ENCODE measurements around the gene MAGI1.
"Not testable (repeated sequence)": the region's sequence is repeated elsewhere in the genome, so short reads cannot be mapped to it uniquely, and the experiment has no call there.

Gene MAGI1

DNA sequence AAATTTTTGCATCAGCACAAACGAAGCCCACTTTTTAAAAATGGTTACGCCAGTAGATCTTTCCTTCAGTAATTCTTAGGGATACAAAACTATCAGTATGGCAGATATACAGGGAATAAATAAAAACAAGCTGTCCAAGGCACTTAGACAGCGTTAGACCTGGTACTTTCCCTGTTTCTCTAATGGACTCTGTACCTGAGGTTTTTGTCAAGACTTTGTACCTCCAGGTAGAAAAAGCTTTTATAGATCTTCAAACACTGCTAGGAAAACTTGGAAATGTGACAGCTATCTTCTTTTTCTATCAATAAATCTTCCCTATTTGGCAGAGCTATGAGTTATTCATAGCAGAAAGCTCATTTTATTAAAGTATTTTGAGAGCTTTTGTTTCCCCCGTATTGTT lies 477.8 kb downstream of the MAGI1 start:
- DNase-seq (ENCODE audit: low spot score) = no peak

DNA sequence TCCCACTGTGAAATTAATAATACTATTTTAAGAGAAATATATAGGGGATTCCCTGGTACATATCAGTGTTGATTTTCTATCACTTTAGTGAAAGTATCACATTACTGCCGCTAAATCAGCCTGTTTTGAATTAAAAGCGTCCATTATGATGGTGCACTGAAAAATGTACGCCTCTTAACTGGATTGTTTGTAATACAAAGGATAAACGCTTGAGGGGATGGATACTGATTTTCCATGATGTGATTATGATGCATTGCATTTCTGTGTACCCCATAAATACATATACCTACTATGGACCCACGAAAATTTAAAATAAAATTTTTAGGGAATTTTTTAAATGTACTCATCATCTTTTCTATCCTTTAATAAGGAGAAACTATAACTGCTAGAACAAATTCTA lies 478.6 kb downstream of the MAGI1 start:
- no peak for DNase-seq (ENCODE audit: low spot score)

DNA sequence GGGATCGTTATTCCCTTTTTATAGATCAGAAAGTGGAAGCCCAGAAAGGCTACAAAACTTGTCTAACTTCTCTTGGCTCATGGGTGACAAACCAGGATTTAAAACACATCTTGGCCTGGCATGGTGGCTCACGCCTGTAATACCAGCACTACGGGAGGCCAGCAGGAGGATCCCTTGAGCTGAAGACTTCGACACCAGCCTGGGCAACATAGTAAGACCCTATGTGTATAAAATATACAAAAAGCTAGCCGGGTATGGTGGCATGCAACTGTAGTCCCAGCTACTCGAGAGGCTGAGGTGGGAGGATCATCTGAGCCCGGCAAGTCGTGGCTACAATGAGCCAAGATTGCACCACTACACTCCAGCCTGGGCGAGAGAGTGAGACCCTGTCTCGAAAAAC lies 479.1 kb downstream of the MAGI1 start:
- DNase-seq (ENCODE audit: low spot score) = no peak

DNA sequence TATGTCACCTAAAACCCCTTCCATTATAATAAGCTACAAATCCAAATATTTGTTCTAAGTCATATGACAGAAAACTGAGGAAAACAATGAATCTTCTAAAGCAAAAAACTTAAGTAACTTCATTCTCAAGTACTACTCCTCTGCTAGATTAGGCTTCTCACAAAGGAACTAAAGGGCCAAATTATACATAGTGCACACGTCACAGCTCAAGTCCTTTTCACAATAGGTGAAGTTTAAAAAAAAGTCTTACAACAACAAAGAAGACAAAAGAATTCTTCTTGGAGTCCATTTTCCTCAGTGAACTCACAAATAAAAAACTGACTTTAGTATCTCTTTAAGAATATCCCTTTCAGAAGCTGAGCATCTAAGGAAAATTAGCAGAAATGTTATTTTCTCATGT lies 479.9 kb downstream of the MAGI1 start:
- no peak for DNase-seq (ENCODE audit: low spot score)

DNA sequence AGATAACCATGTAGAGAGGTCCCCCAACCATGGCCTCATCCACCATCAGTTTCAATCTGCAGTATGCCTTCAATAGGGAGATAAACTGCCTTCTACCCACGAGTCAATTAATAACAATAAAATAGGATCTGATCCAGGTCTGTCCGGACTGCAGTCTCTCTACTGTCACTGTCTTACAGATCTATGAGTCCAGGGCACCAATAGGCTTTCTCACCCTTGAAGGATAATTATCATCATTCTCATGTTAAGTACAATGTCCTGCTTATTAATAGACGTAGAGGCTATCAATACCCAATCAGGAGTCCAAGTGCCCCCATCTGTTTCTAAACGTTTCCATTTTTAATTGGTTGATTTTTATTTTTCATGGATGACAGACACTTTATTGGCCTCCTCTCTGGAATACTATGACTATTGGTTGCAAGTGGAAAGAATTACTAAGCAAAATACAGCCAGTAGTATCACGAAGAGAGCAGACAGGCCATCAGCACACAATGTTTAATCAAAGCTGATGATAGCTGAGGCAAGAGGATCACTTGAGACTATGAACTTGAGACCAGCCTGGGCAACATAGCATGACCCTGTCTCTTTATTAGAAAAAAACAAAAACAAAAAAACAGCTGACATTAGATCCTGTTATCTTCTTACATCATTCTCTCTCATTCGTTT lies 480.7 kb downstream of the MAGI1 start:
- DNase-seq (ENCODE audit: low spot score) = no peak

DNA sequence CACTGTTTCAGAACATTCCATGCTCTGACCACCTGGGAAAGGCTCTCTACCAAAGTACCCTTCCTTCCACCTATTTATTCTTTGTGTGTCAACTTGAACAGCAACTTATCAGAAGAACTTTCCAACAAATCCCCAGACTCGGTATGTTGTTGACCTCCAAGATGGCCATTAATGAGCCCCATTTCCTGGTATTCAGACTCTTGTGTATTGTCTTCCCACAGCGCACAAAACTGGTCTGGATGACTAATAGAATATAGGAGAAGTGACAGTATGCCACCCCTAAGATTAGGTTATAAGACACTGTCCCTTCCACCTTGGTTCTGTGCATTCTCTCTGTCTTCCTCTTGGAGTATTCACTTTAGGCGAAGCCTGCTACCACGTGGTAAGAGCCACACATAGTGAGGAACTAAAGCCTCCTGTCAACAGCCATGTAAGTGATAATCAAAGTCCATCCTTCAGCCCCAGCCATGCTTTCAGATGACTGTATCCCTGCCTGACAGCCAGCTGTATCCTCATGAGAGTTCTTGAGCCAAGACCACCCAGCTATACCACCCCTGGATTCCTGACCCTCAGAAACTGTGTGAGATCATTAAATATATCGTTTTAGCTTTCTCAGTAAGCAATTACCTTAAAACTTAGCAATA lies 481.7 kb downstream of the MAGI1 start:
- no peak for DNase-seq (ENCODE audit: low spot score)

DNA sequence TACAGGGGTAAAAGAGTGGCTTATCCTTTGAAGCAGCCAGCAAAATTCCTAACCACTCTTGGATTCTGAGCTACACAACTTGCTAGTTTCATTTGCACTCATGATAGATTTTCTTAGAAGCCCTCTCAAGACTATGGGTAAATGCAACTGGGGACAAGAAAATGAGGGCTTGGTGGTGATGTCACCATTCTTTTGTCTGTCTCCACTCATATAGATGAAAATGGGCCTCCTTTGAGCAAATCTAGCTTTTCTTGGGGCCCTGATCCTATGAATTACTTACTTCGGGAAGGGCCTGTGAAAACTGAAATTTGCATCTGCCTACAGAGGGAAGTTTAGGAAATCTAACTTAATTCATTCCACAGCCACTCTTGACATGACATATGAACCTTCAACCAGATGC lies 486.3 kb downstream of the MAGI1 start:
- DNase-seq (ENCODE audit: low spot score) = no peak

DNA sequence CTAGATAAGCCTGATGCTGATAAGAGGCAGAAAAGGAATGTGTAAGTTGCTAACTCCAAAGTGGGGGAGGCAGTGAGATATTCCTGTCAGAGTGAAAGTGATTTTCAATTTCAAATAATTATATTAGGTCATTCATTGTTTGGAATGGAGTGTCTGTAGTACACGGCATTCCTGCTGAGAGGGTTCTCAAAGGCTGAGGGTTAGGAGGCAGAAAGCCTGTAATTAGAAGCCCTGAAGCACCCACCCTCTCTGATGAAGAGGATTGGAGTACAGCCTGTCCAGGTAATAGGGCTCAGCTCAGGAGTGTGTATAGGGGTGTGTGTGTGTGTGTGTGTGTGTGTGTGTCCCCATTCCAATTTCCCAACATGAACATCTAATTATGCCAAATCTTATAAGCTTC lies 486.8 kb downstream of the MAGI1 start:
- no peak for DNase-seq (ENCODE audit: low spot score)

DNA sequence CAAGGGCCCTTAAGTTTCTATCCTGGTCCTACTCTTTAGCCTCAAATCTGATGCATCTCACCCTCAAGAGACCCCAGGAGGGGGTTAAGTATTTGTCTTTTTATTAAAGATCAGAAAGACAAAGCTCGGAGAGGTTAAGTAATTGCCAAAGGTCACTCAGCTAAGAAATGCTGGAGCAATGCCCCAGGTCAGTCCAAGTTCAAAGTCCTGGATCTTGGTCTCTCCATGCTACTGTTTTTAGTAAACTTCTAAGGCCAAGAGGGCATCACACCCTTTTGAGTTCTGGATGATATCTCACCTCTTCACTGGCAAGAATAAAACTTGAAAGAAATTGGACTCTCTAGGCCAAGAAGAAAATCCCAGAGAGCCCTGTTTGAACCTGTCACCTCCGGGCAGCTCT lies 488.6 kb downstream of the MAGI1 start:
- no peak for DNase-seq (ENCODE audit: low spot score)

DNA sequence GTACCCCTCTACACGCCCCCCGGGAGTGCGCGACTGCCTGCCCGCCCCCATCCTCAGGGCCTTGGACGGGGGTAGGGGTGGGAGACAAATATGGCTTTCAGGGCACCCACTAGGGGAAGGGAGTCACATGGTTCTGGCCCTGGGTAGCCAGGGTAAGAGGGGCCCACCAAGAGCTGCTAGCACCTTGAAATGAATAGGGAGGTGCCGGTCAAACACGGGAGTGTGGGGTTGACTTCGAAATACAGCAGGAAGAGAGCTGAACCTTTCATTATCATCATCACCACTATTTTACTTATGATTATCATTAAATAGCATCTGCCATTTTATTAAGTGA lies 489.1 kb downstream of the MAGI1 start:
- DNase-seq (ENCODE audit: low spot score) = no peak

DNA sequence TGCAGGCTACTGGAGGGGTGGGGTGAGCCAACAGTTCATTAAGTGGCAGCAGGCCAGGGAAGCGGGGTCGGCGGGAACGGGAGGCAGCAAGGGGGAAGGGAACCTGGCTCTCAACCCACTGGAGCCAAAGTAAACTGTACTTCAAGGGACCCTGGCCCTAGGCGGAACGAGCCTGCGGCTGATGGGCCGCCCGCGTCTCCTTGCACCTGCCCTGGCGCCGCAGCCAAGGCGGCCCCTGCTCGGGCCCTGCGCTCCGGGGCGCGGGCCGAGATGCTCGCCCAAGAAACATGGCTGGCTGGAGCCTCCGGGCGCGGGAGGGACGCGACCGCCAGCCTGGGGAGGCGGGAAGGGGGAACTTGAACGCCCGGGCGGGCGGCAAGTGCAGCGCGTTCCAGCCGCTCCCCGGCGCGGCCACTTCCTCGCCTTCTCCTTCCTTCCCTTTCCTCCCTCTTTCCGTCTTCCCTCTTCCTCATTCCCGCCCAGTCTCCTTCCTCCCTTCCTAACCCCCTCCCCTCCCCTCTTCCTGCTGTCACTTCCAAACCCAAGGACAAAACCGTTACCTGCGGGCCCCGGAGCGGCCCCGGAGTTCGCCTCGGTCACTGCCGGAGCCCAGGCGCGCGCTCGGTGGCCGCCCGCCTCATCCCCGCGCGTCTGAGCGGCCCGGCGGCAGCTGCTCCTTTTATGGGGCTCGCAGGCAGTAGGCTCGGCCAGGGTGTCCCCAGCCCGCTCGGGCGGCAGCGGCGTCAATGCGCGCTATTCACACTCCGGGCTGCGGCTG lies 489.7 kb downstream of the MAGI1 start:
- peak; percentile 31 for DNase-seq (ENCODE audit: low spot score)

DNA sequence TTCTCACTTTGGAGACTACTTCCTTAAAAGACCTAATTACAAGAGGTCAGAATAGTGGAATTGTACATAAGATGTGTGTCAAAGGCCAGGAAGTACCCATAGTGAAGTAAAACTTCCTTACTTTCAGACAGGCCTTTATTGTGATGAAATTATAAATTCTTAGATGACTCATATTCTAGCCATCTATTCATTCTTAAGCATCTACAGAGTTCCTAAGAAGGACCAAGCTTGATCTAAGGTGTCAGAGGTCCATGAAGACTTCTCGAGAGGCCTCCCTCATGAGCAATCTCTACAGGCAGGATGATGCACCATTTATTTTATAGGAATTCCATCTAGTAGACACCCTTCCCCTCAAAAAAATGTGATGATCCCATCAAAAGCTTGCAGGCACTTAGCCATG lies 493.3 kb downstream of the MAGI1 start:
- DNase-seq (ENCODE audit: low spot score) = no peak

DNA sequence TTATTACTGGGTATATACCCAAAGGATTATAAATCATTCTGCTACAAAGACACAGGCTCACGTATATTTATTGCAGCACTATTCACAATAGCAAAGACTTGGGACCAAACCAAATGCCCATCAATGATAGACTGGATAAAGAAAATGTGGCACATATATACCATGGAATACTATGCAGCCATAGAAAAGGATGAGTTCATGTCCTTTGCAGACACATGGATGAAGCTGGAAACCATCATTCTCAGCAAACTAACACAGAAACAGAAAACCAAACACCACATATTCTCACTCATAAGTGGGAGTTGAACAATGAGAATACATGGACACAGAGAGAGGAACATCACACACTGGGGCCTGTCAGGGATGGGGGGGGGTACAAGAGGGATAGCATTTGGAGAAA lies 495.3 kb downstream of the MAGI1 start:
- DNase-seq (ENCODE audit: low spot score) = not testable (repeated sequence)

DNA sequence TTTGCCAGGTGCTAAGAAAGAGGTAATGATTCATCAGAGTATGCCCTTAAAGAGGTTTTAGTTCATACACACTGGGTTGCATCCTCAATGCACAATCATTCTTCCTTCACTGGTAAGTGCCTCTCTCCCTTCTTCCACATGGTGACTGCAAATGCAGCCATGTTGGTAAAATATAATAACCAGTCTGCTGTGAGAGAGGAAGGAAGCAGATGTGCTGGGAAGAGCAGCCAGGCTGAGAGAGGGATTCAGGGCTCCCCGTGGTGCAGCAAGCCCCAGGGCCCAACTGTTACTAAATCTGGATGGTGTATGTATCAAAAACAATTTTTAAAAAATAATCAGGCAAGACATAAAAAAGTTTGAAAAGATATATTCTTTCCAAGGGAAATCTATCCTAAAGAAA lies 498.1 kb downstream of the MAGI1 start:
- DNase-seq (ENCODE audit: low spot score) = no peak

DNA sequence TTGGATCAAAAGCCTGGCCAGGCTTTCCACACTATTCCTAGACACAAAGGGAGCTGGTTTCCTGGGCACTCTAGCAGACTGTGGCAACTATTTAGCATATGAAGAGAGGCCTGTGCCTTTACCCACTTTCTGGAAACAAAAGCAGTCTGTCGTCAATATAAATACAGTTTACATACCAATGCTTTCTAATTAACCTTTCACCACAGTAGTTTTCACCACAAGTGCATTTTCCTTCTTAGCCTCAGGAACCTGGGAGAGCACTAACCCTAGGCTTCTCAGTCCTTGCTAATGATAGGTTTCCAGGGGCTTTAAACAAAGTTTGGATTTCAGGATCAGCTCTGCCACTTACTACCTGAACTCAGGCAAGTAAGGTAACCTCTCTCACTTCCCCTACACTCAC lies 499.1 kb downstream of the MAGI1 start:
- DNase-seq (ENCODE audit: low spot score) = no peak

DNA sequence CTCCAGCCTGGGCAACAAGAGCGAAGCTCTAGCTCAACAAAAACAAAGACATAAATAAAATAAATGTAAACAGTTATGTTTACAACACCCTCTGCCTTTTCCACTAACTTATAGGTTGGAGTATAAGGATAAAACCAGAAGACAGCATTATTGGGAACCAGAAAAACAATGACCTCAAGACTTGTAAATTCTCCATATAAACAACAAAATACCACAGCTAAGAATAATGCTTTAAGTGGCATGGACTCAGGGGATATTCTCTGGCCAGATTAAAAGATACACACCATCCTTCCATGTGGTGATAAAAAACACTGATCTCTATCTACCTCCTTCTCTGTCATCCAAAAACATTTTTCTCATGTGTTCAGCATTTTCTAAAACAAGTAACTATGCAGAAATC lies 500.6 kb downstream of the MAGI1 start:
- no peak for DNase-seq (ENCODE audit: low spot score)

DNA sequence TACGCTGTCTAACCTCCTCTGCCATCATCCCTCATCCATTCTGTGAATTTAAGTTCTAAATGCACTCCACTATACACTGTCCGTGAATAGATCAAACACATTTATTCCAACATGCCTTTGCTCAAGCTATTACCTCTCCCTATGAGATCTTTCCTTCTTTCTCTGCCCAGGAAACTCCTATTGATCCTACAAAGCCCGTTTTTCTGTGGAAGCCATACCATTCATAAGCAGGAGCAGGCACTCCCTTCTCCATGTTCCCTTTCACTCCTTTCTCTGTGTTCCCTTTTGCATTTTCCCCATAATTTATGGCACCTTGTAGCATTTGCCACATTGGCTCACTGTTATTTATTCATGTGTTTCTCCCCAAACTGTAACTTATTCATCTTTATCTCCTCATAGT lies 501.6 kb downstream of the MAGI1 start:
- DNase-seq (ENCODE audit: low spot score) = no peak

DNA sequence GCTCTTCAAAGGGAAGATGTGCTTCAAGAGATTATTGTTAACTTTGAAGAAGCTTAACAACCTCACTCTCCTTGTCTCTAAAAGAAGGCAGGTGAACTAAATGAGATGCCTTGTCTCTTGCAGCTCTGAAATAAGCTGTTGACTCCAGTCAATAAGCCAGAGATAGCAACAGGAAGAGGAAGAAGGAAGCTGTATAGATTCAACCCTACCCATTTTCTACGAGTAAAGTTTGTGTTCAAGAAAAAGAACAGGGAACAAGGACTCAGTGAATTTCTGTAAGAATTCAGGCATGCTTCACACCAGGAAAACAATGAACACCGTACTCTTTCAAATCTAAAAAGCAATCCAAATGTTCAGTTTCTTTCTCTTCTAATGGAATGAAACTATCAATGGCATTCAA lies 503.5 kb downstream of the MAGI1 start:
- no peak for DNase-seq (ENCODE audit: low spot score)

DNA sequence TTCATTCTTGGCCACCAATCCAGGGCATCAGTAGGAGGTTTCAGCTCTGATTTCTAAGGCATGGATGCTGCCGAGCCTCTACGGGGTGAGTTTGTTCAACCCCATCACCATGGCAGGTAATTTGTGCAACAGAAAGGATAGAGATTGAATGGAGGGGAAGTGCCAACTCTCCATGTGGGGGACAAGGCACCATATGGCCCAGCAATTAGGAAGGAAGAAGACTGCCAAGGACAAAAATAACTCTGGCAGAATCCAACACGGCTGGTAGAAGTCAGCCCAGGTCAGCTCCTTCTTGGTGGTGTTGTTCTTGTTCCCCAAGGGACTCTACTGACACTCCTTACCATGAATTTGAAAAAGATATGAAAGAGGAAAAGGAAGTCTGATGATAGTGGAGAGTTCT lies 503.9 kb downstream of the MAGI1 start:
- DNase-seq (ENCODE audit: low spot score) = no peak

DNA sequence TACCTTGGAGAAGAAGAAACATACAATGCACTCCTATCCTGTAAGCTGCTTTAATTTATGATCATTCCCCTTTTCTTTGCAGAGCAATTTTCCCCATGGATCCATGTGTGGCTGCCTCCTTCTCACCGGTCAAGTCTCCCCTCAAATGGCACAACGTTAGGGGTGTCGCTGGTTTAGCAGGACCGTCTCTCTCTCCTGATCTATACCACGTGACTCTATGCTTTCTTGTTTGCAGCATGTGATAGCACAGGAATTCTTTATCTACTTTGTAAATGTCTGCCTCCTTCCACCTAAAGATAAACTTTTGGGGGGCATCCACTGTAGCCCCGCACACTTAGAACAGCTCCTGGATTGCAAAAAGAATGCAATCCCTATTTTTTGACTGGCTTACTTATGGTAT lies 506.0 kb downstream of the MAGI1 start:
- DNase-seq (ENCODE audit: low spot score) = no peak

DNA sequence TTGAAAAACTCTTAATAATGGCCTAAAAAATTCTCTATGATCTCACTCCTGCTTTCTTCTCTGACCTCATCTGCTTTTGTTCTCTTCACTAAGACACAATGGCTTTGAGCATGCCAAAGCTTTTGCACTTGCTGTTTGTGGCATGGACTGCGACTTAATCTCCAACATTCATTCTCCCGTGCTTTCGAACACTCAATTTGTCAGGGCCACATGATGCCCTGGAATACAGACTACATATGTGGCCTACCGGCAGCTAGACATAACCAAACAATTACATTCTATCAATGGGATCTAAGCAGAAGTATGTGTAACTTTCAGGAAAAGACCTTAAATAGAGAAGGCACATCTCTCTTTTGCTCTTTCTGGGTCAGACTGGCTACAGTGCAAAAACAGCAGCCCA lies 506.5 kb downstream of the MAGI1 start:
- DNase-seq (ENCODE audit: low spot score) = peak; percentile 20

DNA sequence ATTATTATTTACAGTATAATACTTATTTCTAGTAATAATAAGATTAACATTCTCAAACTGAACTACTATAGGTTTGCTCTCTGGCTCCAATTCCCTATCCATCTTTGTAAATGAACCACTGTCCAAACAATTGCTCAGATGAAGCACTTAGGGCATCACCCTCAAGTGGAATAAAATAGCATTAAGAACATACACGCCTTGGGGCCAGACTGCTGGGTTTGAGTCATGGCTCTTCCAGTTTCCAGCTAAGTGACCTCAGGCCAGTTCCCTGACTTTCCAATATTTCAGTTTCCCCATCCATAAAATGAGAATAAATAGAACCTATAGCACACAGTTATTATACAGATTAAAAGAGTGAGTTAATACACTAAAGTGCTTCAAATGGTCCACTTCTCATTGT lies 507.2 kb downstream of the MAGI1 start:
- no peak for DNase-seq (ENCODE audit: low spot score)

DNA sequence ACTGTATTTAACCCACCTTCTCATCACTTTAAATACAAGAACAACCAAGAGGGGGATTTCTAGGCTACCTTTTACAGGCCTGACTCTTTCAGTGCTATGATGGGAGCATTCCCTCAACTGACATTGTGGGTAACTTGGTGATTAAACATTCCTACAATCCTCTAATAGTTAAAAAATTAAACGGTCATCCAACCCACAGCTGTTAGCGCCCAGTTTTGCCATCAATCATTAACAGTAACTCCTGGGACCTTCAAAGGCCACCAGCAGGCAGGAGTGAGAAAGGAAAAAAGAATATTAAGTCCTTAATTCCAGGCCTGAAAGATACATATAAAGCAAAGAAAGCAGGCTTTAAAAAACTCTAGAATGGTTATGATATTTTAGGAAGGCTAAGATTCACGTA lies 512.1 kb downstream of the MAGI1 start:
- DNase-seq (ENCODE audit: low spot score) = no peak

DNA sequence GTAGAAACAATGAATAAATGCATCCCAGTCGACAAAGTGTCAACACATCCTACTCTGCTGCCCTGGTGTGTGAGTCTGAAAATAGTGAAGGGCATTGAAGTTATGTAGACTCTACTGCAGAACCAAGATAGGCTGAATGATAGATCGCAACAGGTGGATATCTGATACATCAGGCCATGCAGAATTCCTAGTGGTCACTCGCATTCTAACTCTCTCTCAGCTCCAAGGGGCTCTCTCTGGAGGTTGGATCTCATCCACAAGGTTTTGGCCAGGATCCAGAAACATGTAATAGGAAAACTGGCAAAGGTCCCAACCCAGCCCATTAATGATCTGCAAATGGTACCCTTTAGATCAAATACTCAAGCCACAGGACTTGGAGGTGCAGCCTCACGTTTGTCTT lies 514.1 kb downstream of the MAGI1 start:
- no peak for DNase-seq (ENCODE audit: low spot score)

Data from Ammon's horn (tissue), 1 donor.